GM23338 (cell line): ENCODE data around the gene LOXL3.

Experiments
- CREB1 ChIP-seq: fragments of 250-450 bp; sonication (Bioruptor Pico); IDR thresholded peaks from 2 replicates; pipeline ENCODE4 v1.5.0; 2020; ENCODE audit warnings: low read depth, mild to moderate bottlenecking, moderate library complexity
- CTCF ChIP-seq, 2 experiments: fragments of 200-600 bp in 1 of 2; sonication (generic) in 1 of 2; conservative IDR thresholded peaks; 2 replicates each; pipeline versions ENCODE4 v1.5.1 to v1.6.1; 2016 to 2017; ENCODE audit warnings: antibody characterized with exemption in 2 of 2, low read depth in 2 of 2, mild to moderate bottlenecking in 2 of 2, moderate library complexity in 1 of 2
- EZH2 ChIP-seq: fragments of 200-600 bp; sonication (generic); IDR thresholded peaks from one replicate; pipeline ENCODE4 v1.8.0; 2017; ENCODE audit warnings: antibody characterized with exemption, mild to moderate bottlenecking, low read depth; ENCODE audit not compliant: unreplicated experiment
- EZH2phosphoT487 ChIP-seq: fragments of 200-600 bp; sonication (generic); IDR thresholded peaks from one replicate; pipeline ENCODE4 v1.8.1; 2018; ENCODE audit warnings: antibody characterized with exemption; ENCODE audit not compliant: unreplicated experiment
- JUNB ChIP-seq: IDR thresholded peaks from one replicate; pipeline ENCODE4 v1.6.1; 2016; ENCODE audit warnings: antibody characterized with exemption; ENCODE audit not compliant: unreplicated experiment
- NANOG ChIP-seq: IDR thresholded peaks from 2 replicates; pipeline ENCODE4 v1.6.1; 2016; ENCODE audit warnings: antibody characterized with exemption, borderline replicate concordance
- POLR2AphosphoS5 ChIP-seq: IDR thresholded peaks from 2 replicates; pipeline ENCODE4 v1.6.1; 2016; ENCODE audit warnings: antibody characterized with exemption, low read depth
- REST ChIP-seq: IDR thresholded peaks from one replicate; pipeline ENCODE4 v1.6.1; 2018; ENCODE audit warnings: antibody characterized with exemption; ENCODE audit not compliant: unreplicated experiment
- ZNF114 ChIP-seq: fragments of 250-450 bp; sonication (Bioruptor Pico); IDR thresholded peaks from 2 replicates; pipeline ENCODE4 v1.5.0; 2020; ENCODE audit warnings: mild to moderate bottlenecking, moderate library complexity
- ZNF462 ChIP-seq: fragments of 250-450 bp; sonication (Bioruptor Pico); IDR thresholded peaks from 2 replicates; pipeline ENCODE4 v1.5.0; 2020; ENCODE audit warnings: mild to moderate bottlenecking, moderate library complexity

GRCh38 chr2:74577448-74577847 lies 23.7 kb upstream of the LOXL3 start:
- TF ChIP-seq CTCF (conservative IDR thresholded peaks at IDR 0.05; ENCODE audit: low read depth in 2 of 2) = no peak
- no peak for TF ChIP-seq EZH2
- TF ChIP-seq ZNF114 = no peak
- no peak for TF ChIP-seq EZH2phosphoT487
- no peak for TF ChIP-seq REST
- TF ChIP-seq JUNB = no peak
- no peak for TF ChIP-seq POLR2AphosphoS5
- TF ChIP-seq NANOG = no peak
- no peak for TF ChIP-seq CREB1 (CRISPR knock-in tag)
- no peak for TF ChIP-seq ZNF462 (CRISPR knock-in tag)
